ENCODE data around the gene CD84.
"Not testable (repeated sequence)": the region's sequence is repeated elsewhere in the genome, so short reads cannot be mapped to it uniquely, and the experiment has no call there.

CD84 gene

GRCh38 chr1:160577671-160578070 is 1.6 kb downstream of the CD84 start:
- no peak for DNase-seq (ENCODE audit: low read depth)
- no peak overlapping the region for H3K4me3 ChIP-seq (ENCODE audit: low read depth, low read length)

GRCh38 chr1:160576884-160577283 is 2.4 kb downstream of the CD84 start:
- no peak for DNase-seq (ENCODE audit: low read depth)
- H3K4me3 ChIP-seq (ENCODE audit: low read depth, low read length): no peak overlapping the region

- H3K4me3 ChIP-seq (ENCODE audit: low read depth, low read length): no peak overlapping the region
- DNase-seq (ENCODE audit: low read depth): no peak
Measured at GRCh38 chr1:160576390-160576789, 2.9 kb downstream of the CD84 start.

GRCh38 chr1:160575112-160575664 is 4.1 kb downstream of the CD84 start:
- no peak overlapping the region for H3K4me3 ChIP-seq (ENCODE audit: low read depth, low read length)
- no peak for DNase-seq (ENCODE audit: low read depth)

- no peak overlapping the region for H3K4me3 ChIP-seq (ENCODE audit: low read depth, low read length)
- DNase-seq (ENCODE audit: low read depth): no peak
Measured at GRCh38 chr1:160570840-160571239, 8.5 kb downstream of the CD84 start.

- DNase-seq (ENCODE audit: low read depth): no peak
- H3K4me3 ChIP-seq (ENCODE audit: low read depth, low read length): no peak overlapping the region
Measured at GRCh38 chr1:160569806-160570205, 9.5 kb downstream of the CD84 start.

- no peak for DNase-seq (ENCODE audit: low read depth)
- no peak overlapping the region for H3K4me3 ChIP-seq (ENCODE audit: low read depth, low read length)
Measured at GRCh38 chr1:160567858-160568682, 11.2 kb downstream of the CD84 start.

GRCh38 chr1:160567341-160567740 is 12.0 kb downstream of the CD84 start:
- H3K4me3 ChIP-seq (ENCODE audit: low read depth, low read length): no peak overlapping the region
- DNase-seq (ENCODE audit: low read depth): no peak

- no peak overlapping the region for H3K4me3 ChIP-seq (ENCODE audit: low read depth, low read length)
- no peak for DNase-seq (ENCODE audit: low read depth)
Measured at GRCh38 chr1:160565564-160565963, 13.7 kb downstream of the CD84 start.

GRCh38 chr1:160563230-160563629 is 16.1 kb downstream of the CD84 start:
- DNase-seq (ENCODE audit: low read depth); H3K4me3 ChIP-seq (ENCODE audit: low read depth, low read length): not testable (repeated sequence)

GRCh38 chr1:160562745-160563144 is 16.6 kb downstream of the CD84 start:
- not testable (repeated sequence) for H3K4me3 ChIP-seq (ENCODE audit: low read depth, low read length); DNase-seq (ENCODE audit: low read depth)

GRCh38 chr1:160560806-160561205 is 18.5 kb downstream of the CD84 start:
- no peak for DNase-seq (ENCODE audit: low read depth)
- H3K4me3 ChIP-seq (ENCODE audit: low read depth, low read length): no peak overlapping the region

GRCh38 chr1:160560045-160560705 is 19.1 kb downstream of the CD84 start:
- H3K4me3 ChIP-seq (ENCODE audit: low read depth, low read length): no peak overlapping the region
- no peak for DNase-seq (ENCODE audit: low read depth)

GRCh38 chr1:160559437-160559836 is 19.9 kb downstream of the CD84 start:
- H3K4me3 ChIP-seq (ENCODE audit: low read depth, low read length); DNase-seq (ENCODE audit: low read depth): not testable (repeated sequence)

GRCh38 chr1:160558660-160559380 is 20.5 kb downstream of the CD84 start:
- DNase-seq (ENCODE audit: low read depth): no peak
- H3K4me3 ChIP-seq (ENCODE audit: low read depth, low read length): no peak overlapping the region

GRCh38 chr1:160553778-160554177 is 25.5 kb downstream of the CD84 start:
- H3K4me3 ChIP-seq (ENCODE audit: low read depth, low read length): no peak overlapping the region
- DNase-seq (ENCODE audit: low read depth): no peak

- no peak overlapping the region for H3K4me3 ChIP-seq (ENCODE audit: low read depth, low read length)
- no peak for DNase-seq (ENCODE audit: low read depth)
Measured at GRCh38 chr1:160552425-160552824, 26.9 kb downstream of the CD84 start.

GRCh38 chr1:160550572-160551034 is 28.7 kb downstream of the CD84 start:
- no peak overlapping the region for H3K4me3 ChIP-seq (ENCODE audit: low read depth, low read length)
- no peak for DNase-seq (ENCODE audit: low read depth)

GRCh38 chr1:160549665-160550006 is 29.7 kb downstream of the CD84 start:
- no peak for DNase-seq (ENCODE audit: low read depth)

More at GRCh38 chr1:160549665-160550006, 29.7 kb downstream of the CD84 start:
- no peak overlapping the region for H3K4me3 ChIP-seq (ENCODE audit: low read depth, low read length)
